ENCODE results near the gene MYH10.

The MYH10 gene

DNA sequence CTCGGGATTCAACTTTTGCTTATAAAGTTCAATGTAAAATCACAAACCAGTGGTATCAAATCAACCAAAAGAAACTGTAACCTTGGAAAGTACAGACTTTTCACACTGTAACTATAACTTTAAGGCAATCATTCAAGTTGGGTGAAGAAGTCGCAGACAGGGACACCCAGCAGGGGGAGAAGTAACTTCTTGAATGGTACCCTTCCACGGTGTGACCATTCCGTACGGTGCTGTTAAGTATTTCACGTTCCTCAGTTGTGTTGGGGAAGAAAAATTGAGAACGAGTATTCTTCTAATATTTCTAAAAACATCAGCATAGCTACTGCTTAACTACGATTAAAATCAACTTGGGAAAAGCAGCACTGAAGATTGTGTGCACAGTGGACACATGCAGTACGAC, 55.8 kb downstream of the MYH10 start:
- TF ChIP-seq, protein P1, sequence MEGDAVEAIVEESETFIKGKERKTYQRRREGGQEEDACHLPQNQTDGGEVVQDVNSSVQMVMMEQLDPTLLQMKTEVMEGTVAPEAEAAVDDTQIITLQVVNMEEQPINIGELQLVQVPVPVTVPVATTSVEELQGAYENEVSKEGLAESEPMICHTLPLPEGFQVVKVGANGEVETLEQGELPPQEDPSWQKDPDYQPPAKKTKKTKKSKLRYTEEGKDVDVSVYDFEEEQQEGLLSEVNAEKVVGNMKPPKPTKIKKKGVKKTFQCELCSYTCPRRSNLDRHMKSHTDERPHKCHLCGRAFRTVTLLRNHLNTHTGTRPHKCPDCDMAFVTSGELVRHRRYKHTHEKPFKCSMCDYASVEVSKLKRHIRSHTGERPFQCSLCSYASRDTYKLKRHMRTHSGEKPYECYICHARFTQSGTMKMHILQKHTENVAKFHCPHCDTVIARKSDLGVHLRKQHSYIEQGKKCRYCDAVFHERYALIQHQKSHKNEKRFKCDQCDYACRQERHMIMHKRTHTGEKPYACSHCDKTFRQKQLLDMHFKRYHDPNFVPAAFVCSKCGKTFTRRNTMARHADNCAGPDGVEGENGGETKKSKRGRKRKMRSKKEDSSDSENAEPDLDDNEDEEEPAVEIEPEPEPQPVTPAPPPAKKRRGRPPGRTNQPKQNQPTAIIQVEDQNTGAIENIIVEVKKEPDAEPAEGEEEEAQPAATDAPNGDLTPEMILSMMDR (IDR thresholded peaks at IDR 0.05; ENCODE audit: borderline replicate concordance, control extremely low read depth, extremely low read depth, insufficient read depth, missing control alignments), result no peak
- in situ Hi-C loops (cut with MboI; ENCODE audit: low sequenced_read_pairs, unreplicated experiment), result no loop called here
- DNase-seq (ENCODE audit: low spot score), result no peak

DNA sequence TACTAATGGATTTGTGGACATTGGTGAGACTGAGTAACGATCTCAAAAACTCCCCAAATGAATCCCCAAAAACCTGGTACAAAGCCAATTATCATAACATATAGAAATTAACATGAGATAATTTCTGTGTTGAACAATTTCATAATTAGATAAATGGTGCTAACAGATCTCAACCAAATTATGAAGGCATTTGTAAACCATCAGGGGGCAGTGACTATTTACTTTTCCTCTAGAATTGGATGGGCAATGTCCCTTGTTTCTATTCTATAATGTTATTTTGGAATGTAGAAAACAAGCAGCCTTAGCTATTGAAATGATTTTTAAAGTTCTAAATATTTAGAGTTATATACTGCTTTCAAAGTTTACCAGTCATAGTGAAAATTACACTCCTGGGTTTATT, 57.8 kb downstream of the MYH10 start:
- in situ Hi-C loops (cut with MboI; ENCODE audit: low sequenced_read_pairs, unreplicated experiment), result no loop called here
- TF ChIP-seq, protein P1 (IDR thresholded peaks at IDR 0.05; ENCODE audit: borderline replicate concordance, control extremely low read depth, extremely low read depth, insufficient read depth, missing control alignments), result no peak
- peak; percentile 16 for DNase-seq (ENCODE audit: low spot score)

DNA sequence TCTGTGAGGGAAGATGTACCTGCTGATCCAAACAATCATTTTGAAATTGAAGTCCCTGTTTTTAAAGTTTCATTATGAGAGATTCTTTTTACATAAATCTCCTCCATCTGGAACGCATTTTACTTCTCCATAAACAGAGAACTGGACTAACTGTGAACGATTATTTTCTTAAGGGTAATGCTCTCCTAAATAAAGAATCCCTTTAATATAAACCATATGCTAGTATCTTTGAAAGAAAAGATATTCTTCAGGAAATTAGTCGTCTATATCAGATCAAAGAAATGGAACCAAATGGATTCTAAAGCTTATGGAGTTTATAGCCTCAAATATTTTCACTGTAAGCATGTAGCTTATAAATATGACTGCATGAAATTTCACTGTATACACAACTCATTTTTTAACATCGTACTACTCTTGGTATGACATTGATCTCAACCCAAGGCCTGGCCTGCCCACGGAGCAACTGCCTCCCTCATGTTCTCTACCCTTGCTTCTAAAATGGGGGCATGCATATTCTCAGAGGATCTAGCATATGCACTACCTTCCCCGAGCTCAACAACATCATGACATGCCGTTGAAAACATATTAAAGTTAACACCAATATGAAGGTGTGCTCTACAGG, 66.4 kb downstream of the MYH10 start:
- no peak for DNase-seq (ENCODE audit: low spot score)
- in situ Hi-C loops (cut with MboI; ENCODE audit: low sequenced_read_pairs, unreplicated experiment), result no loop called here
- TF ChIP-seq, protein P1 (IDR thresholded peaks at IDR 0.05; ENCODE audit: borderline replicate concordance, control extremely low read depth, extremely low read depth, insufficient read depth, missing control alignments), result no peak

DNA sequence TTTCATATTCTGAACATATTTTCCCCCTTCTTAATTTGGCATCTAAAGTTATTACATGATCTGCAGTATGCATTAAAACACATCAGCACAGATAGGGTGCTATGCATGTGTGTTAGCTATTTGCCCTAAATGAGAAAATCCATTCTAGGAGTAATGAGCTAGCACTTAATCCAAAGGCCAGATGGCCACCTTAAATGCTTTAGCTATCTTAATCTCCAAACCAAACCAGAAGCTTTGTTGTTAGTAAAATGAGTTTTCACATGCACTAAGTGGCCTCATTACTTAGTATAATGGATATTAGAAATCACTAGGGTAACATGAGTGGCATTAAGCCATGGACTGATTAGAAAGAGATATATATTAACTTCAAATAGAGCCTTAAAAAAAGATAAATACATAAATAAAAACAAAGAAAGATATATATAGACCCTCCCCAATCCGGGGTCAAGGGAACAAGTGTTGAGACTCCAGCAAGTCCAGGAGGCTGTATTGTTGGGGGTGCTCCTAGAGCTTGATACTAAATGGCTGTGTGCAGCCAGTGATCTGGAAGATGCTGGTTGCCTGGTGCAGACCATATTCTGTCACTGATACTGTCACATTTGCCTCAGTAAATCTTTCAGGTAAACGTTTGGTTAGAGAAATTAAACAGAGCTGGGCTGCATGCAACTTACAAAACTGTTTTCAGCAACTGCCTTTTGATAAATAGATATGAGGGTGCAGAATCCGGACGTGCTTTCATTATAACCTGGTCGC, 67.3 kb downstream of the MYH10 start:
- in situ Hi-C loops (cut with MboI; ENCODE audit: low sequenced_read_pairs, unreplicated experiment), result no loop called here
- no peak for DNase-seq (ENCODE audit: low spot score)
- TF ChIP-seq, protein P1 (IDR thresholded peaks at IDR 0.05; ENCODE audit: borderline replicate concordance, control extremely low read depth, extremely low read depth, insufficient read depth, missing control alignments), result no peak

DNA sequence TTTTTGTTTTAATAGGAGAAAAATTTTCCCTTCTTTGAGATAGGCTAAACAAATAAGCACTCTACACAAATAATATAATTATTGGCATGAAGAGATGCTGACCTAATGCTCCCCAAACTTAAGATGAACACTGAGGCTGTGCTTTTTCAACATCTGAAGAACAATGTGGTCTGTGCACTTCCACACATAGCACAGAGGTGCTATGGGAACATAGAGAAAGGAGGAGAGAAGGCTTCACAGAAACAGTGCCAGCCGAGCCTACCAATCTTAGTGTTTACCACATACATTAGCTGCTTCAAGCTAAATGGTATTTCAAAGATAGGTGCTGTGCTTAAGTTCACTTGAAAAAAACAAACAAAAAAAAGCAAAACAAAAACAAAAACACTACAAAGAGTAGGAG, 72.4 kb downstream of the MYH10 start:
- in situ Hi-C loops (cut with MboI; ENCODE audit: low sequenced_read_pairs, unreplicated experiment), result no loop called here
- TF ChIP-seq, protein P1 (IDR thresholded peaks at IDR 0.05; ENCODE audit: borderline replicate concordance, control extremely low read depth, extremely low read depth, insufficient read depth, missing control alignments), result no peak
- DNase-seq (ENCODE audit: low spot score), result no peak

DNA sequence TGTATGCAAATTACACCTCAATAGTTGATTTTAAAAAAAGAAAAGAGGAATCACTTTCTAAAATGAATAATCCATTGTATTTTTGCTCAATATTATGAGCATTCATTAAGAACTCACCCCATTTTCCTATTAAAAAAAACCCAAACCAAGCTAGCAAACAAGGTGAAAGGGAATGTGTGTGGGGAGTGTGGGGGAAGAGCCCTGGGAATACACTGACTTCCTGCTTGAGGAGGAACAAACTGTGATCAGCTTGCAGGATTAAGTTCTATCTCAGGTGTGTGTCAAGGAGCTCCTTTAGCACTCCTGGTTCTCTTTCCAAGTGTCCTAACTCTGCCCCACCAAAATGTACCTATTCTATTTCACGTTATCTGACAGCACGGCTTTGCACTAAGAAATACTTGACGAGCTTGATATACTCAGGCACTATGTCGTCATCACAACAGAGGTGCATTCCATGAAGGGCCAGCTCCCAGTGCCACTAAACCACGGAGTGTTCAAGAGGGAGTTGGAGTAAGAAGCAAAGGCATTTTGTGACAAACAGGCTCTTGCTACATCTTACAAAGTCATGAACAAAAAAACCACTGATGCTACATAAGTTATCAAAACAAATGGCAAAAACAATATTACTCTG, 73.2 kb downstream of the MYH10 start:
- in situ Hi-C loops (cut with MboI; ENCODE audit: low sequenced_read_pairs, unreplicated experiment), result no loop called here
- TF ChIP-seq, protein P1 (IDR thresholded peaks at IDR 0.05; ENCODE audit: borderline replicate concordance, control extremely low read depth, extremely low read depth, insufficient read depth, missing control alignments), result no peak
- no peak for DNase-seq (ENCODE audit: low spot score)

Data from GM13976 (cell line).